Measurements from ENCODE around the gene SALL3. TPM values are rescaled to one million over a fixed set of nuclear protein-coding genes. Genes with fewer than 3 reads are reported as not detected.

SALL3 gene
- total RNA-seq, 6 donors from 2014 or later: 0.11 to 0.24 TPM; not detected in 4

GRCh38 chr18:78986018-78986481 is 6.4 kb downstream of the SALL3 start:
- H3K4me1 ChIP-seq: peaks cover under 1 to 7% (median 2%) of the 10 kb centered on the region in 4 donors
- peak in 1 of 2 donors; percentile 51 for ATAC-seq (ENCODE audit: low FRiP score in 2 of 2)
- no peak overlapping the region for H3K4me3 ChIP-seq
- WGBS, 2 donors: 7 to 15% methylated on average over 15 to 20 of the region's 20 CpGs
- TF ChIP-seq EP300 (IDR thresholded peaks at IDR 0.05): no peak
- no peak for TF ChIP-seq POLR2AphosphoS5 (IDR thresholded peaks at IDR 0.05)
- peak in 3 of 6 experiments; percentile 14 to 25 (median 23) for TF ChIP-seq CTCF (IDR thresholded peaks at IDR 0.05)
- H3K36me3 ChIP-seq: no peaks in the 10 kb centered on the region
- DNase-seq: peak in 1 of 2 donors; percentile 41
- no peak overlapping the region for H3K27ac ChIP-seq
- peaks cover 0 to 37% (median 4%) of the 10 kb centered on the region in 4 donors for H3K27me3 ChIP-seq
- no peaks in the 10 kb centered on the region for H3K9me3 ChIP-seq

DNA sequence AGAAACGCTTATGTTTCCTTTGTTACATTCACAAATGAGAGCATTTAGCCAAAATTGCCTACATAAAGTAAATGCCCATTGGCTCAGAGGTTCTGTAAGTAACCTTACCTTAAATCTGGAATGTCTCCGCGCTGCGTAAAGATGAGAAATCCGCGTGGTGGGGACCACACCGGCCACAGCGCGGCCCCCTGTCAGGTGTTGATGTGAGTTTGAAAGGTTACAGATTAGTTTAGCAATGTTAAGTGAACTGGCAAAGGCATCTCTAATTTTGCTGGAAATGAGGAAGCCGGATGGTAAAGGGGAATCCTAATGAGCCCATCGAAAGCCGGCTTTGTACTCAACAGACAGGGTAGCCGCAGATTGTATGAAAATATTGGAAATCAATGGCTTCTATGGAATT is 11.8 kb downstream of the SALL3 start:
- WGBS, 2 donors: 72 to 85% methylated on average over 13 of the region's 13 CpGs
- ATAC-seq (ENCODE audit: low FRiP score in 2 of 2) (no peak), DNase-seq (peak in 1 of 2 donors; percentile 51)
- TF ChIP-seq EP300 (IDR thresholded peaks at IDR 0.05) (no peak), POLR2AphosphoS5 (IDR thresholded peaks at IDR 0.05) (no peak), POLR2A (IDR thresholded peaks at IDR 0.05) (no peak), CTCF (IDR thresholded peaks at IDR 0.05) (no peak)
- peaks cover 0 to 5% (median 0%) of the 10 kb centered on the region in 4 donors for H3K27me3 ChIP-seq
- no peaks in the 10 kb centered on the region for H3K4me1 ChIP-seq
- H3K4me3 ChIP-seq: no peak overlapping the region
- no peak overlapping the region for H3K27ac ChIP-seq
- no peaks in the 10 kb centered on the region for H3K9me3 ChIP-seq
- no peaks in the 10 kb centered on the region for H3K36me3 ChIP-seq

DNA sequence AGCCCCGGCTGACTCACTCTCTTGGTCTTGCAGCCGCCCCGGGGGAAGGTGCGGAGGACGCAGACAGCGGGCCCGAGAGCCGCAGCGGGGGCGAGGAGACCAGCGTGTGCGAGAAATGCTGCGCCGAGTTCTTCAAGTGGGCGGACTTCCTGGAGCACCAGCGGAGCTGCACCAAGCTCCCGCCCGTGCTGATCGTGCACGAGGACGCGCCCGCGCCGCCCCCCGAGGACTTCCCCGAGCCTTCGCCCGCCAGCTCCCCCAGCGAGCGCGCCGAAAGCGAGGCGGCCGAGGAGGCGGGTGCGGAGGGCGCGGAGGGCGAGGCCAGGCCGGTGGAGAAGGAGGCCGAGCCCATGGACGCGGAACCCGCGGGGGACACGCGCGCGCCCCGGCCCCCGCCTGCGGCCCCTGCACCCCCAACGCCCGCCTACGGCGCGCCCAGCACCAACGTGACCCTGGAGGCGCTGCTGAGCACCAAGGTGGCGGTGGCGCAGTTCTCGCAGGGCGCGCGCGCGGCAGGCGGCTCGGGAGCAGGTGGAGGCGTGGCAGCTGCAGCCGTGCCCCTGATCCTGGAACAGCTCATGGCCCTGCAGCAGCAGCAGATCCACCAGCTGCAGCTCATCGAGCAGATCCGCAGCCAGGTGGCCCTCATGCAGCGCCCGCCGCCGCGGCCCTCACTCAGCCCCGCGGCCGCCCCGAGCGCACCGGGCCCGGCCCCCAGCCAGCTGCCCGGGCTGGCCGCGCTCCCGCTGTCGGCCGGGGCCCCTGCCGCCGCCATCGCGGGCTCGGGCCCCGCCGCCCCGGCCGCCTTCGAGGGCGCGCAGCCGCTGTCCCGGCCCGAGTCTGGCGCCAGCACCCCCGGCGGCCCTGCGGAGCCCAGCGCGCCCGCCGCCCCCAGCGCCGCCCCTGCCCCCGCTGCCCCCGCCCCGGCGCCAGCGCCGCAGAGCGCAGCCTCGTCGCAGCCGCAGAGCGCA is 12.7 kb downstream of the SALL3 start:
- DNase-seq: peak in 1 of 2 donors; percentile 79
- H3K27ac ChIP-seq: no peak overlapping the region
- no peaks in the 10 kb centered on the region for H3K36me3 ChIP-seq
- H3K4me1 ChIP-seq: no peaks in the 10 kb centered on the region
- 92 to 95% methylated on average over 16 to 125 of the region's 129 CpGs for WGBS, 2 donors
- TF ChIP-seq POLR2A (IDR thresholded peaks at IDR 0.05) (no peak), CTCF (IDR thresholded peaks at IDR 0.05) (no peak), POLR2AphosphoS5 (IDR thresholded peaks at IDR 0.05) (no peak), EP300 (IDR thresholded peaks at IDR 0.05) (no peak)
- peaks cover 0 to 4% (median 0%) of the 10 kb centered on the region in 4 donors for H3K27me3 ChIP-seq
- H3K9me3 ChIP-seq: no peaks in the 10 kb centered on the region
- ATAC-seq (ENCODE audit: low FRiP score in 2 of 2): no peak
- H3K4me3 ChIP-seq: no peak overlapping the region

DNA sequence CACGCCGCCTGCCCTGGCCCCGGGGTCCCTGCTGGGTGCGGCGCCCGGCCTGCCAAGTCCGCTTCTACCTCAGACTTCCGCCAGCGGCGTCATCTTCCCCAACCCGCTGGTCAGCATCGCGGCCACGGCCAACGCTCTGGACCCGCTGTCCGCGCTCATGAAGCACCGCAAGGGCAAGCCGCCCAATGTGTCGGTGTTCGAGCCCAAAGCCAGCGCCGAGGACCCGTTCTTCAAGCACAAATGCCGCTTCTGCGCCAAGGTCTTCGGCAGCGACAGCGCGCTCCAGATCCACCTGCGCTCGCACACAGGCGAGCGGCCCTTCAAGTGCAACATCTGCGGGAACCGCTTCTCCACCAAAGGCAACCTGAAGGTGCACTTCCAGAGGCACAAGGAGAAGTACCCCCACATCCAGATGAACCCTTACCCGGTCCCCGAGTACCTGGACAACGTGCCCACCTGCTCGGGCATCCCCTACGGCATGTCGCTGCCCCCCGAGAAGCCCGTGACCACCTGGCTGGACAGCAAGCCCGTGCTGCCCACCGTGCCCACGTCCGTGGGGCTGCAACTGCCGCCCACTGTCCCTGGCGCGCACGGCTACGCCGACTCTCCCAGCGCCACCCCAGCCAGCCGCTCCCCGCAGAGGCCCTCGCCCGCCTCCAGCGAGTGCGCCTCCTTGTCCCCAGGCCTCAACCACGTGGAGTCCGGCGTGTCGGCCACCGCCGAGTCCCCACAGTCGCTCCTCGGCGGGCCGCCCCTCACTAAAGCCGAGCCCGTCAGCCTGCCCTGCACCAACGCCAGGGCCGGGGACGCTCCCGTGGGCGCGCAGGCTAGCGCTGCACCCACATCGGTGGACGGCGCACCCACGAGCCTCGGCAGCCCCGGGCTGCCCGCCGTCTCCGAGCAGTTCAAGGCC is 13.7 kb downstream of the SALL3 start:
- no peaks in the 10 kb centered on the region for H3K9me3 ChIP-seq
- DNase-seq (peak; percentile 16 to 75), ATAC-seq (ENCODE audit: low FRiP score in 2 of 2) (no peak)
- H3K27me3 ChIP-seq: no peaks in the 10 kb centered on the region
- H3K4me3 ChIP-seq: no peak overlapping the region
- H3K27ac ChIP-seq: no peak overlapping the region
- no peaks in the 10 kb centered on the region for H3K36me3 ChIP-seq
- TF ChIP-seq POLR2A (IDR thresholded peaks at IDR 0.05) (no peak), POLR2AphosphoS5 (IDR thresholded peaks at IDR 0.05) (no peak), EP300 (IDR thresholded peaks at IDR 0.05) (no peak), CTCF (IDR thresholded peaks at IDR 0.05) (no peak)
- WGBS, 2 donors: 97 to 98% methylated on average over 90 of the region's 90 CpGs
- no peaks in the 10 kb centered on the region for H3K4me1 ChIP-seq
